ENCODE data around the gene SCAPER. TPM values are rescaled to one million over a fixed set of nuclear protein-coding genes. Genes with fewer than 3 reads are reported as not detected.

The SCAPER gene
- total and polyA plus RNA-seq, 4 donors, result 3.3 to 18.0 (median 9.9) TPM

DNA sequence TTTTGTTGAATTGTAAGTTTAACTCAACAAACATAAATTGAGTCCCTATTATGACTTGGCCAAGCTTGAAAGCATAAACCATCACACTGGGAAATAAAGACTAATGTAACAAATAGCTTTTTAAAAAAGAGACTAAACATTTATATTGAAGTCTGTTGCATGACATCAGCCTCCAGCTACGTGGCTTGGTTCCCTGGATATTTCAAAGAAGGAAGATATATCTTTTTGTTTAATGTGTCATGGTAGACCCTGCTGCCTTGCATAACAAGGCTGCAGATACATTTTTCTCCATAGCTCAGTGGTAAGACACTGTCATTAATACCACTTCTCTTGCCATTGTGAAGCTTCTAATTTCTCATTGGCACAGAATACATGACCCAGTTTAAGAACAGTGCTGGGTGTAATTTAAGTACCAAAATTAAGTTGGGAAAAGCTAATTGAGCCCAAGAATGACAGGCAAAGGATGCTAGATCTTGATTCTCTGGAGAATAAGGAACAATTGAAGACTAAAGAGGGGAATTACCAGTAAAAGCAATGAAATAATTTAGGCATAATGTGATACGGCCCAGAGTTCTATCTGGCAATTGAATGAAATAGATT, 40.5 kb upstream of the SCAPER start:
- no peak for TF ChIP-seq HNF4A (conservative IDR thresholded peaks at IDR 0.05)
- TF ChIP-seq GABPA (IDR thresholded peaks at IDR 0.05 in 1 of 2, conservative IDR thresholded peaks at IDR 0.05 in 1 of 2), result no peak
- TF ChIP-seq, protein P1, sequence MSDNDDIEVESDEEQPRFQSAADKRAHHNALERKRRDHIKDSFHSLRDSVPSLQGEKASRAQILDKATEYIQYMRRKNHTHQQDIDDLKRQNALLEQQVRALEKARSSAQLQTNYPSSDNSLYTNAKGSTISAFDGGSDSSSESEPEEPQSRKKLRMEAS (IDR thresholded peaks at IDR 0.05), result no peak
- TF ChIP-seq NR2F2 (IDR thresholded peaks at IDR 0.05), result no peak
- no peak for DNase-seq (ENCODE audit: low spot score)
- Histone ChIP-seq H3K4me3 (ENCODE audit: low read depth in 1 of 3, low read length in 3 of 3) (no peak overlapping the region), H3K36me3 (ENCODE audit: control insufficient read depth in 4 of 4, insufficient read depth in 3 of 4, low read depth in 1 of 4, low read length in 3 of 4) (peaks cover 4 to 23% (median 10%) of the 10 kb centered on the region in 4 donors), H3K9me3 (ENCODE audit: control insufficient read depth in 4 of 4, low read length in 3 of 4) (no peaks in the 10 kb centered on the region), H3K4me1 (ENCODE audit: control insufficient read depth in 4 of 4, insufficient read depth in 4 of 4, low read length in 3 of 4) (no peaks in the 10 kb centered on the region), H3K27me3 (ENCODE audit: control insufficient read depth in 4 of 4, insufficient read depth in 4 of 4, low read length in 3 of 4) (no peaks in the 10 kb centered on the region), H3K27ac (ENCODE audit: low read depth in 1 of 2, low read length in 2 of 2) (no peak overlapping the region), H3K9ac (ENCODE audit: low read depth in 1 of 2, low read length in 2 of 2) (no peak overlapping the region)
- WGBS, result 95% methylated on average over 2 of the region's 2 CpGs

DNA sequence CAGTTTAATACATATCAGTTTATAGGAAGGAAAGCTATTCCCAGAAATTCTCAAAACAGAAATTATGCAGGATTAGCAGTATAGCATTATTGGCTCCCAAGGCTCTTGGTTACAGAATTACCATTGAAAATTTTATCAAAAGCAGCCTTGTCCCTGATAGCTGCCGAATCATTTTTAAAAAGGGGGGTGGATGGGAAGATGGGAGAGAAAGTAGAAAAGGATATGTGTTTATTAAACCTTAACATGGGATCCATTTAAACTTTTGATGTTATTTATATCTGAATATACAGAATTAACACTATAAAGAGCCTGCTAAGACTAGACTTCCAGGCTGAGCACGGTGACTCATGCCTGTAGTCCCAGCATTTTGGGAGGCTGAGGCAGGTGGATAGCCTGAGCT, 37.2 kb upstream of the SCAPER start:
- 95% methylated on average over 2 of the region's 2 CpGs for WGBS
- peaks cover 4 to 12% (median 9%) of the 10 kb centered on the region in 4 donors for H3K36me3 ChIP-seq (ENCODE audit: control insufficient read depth in 4 of 4, insufficient read depth in 3 of 4, low read depth in 1 of 4, low read length in 3 of 4)
- no peak overlapping the region for H3K4me3 ChIP-seq (ENCODE audit: low read depth in 1 of 3, low read length in 3 of 3)
- no peaks in the 10 kb centered on the region for H3K27me3 ChIP-seq (ENCODE audit: control insufficient read depth in 4 of 4, insufficient read depth in 4 of 4, low read length in 3 of 4)
- TF ChIP-seq HNF4A (conservative IDR thresholded peaks at IDR 0.05), result no peak
- no peak for TF ChIP-seq YY1 (IDR thresholded peaks at IDR 0.05)
- no peak for TF ChIP-seq HNF4G (IDR thresholded peaks at IDR 0.05)
- TF ChIP-seq RAD21 (IDR thresholded peaks at IDR 0.05), result no peak
- TF ChIP-seq RXRA (IDR thresholded peaks at IDR 0.05), result no peak
- no peak for TF ChIP-seq JUND (IDR thresholded peaks at IDR 0.05)
- TF ChIP-seq, protein P2, sequence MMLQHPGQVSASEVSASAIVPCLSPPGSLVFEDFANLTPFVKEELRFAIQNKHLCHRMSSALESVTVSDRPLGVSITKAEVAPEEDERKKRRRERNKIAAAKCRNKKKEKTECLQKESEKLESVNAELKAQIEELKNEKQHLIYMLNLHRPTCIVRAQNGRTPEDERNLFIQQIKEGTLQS (IDR thresholded peaks at IDR 0.05), result no peak
- TF ChIP-seq, protein P1 (IDR thresholded peaks at IDR 0.05), result no peak
- TF ChIP-seq, protein P3, sequence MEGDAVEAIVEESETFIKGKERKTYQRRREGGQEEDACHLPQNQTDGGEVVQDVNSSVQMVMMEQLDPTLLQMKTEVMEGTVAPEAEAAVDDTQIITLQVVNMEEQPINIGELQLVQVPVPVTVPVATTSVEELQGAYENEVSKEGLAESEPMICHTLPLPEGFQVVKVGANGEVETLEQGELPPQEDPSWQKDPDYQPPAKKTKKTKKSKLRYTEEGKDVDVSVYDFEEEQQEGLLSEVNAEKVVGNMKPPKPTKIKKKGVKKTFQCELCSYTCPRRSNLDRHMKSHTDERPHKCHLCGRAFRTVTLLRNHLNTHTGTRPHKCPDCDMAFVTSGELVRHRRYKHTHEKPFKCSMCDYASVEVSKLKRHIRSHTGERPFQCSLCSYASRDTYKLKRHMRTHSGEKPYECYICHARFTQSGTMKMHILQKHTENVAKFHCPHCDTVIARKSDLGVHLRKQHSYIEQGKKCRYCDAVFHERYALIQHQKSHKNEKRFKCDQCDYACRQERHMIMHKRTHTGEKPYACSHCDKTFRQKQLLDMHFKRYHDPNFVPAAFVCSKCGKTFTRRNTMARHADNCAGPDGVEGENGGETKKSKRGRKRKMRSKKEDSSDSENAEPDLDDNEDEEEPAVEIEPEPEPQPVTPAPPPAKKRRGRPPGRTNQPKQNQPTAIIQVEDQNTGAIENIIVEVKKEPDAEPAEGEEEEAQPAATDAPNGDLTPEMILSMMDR (IDR thresholded peaks at IDR 0.05; ENCODE audit: low read depth, low read length, missing input control), result no peak
- no peaks in the 10 kb centered on the region for H3K9me3 ChIP-seq (ENCODE audit: control insufficient read depth in 4 of 4, low read length in 3 of 4)
- no peak overlapping the region for H3K27ac ChIP-seq (ENCODE audit: low read depth in 1 of 2, low read length in 2 of 2)
- H3K9ac ChIP-seq (ENCODE audit: low read depth in 1 of 2, low read length in 2 of 2), result no peak overlapping the region
- DNase-seq (ENCODE audit: low spot score), result no peak
- no peaks in the 10 kb centered on the region for H3K4me1 ChIP-seq (ENCODE audit: control insufficient read depth in 4 of 4, insufficient read depth in 4 of 4, low read length in 3 of 4)

DNA sequence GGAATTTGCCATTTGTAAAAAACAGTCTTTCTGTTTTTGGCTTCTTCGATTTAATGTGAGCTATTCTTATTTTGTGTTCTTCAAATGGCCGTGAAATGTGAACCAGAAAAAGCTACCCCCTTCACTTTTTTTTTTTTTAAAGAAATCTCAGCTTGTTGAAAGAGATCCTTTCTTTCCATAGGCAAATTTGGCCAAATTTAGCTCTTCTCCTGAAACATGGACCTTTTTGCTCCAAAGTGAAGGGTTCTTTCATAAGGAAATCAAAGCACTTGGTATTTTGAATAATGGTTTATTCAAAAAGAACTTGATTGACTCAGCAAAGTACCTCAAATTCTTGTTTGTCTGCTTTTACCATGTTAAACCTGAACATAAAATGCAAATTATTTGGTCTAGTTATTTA, 36.5 kb upstream of the SCAPER start:
- TF ChIP-seq RXRA (IDR thresholded peaks at IDR 0.05) (no peak), FOXA2 (IDR thresholded peaks at IDR 0.05) (no peak)
- Histone ChIP-seq H3K4me3 (ENCODE audit: low read depth in 1 of 3, low read length in 3 of 3) (no peak overlapping the region), H3K4me1 (ENCODE audit: control insufficient read depth in 4 of 4, insufficient read depth in 4 of 4, low read length in 3 of 4) (no peaks in the 10 kb centered on the region), H3K36me3 (ENCODE audit: control insufficient read depth in 4 of 4, insufficient read depth in 3 of 4, low read depth in 1 of 4, low read length in 3 of 4) (peaks cover 5 to 12% (median 10%) of the 10 kb centered on the region in 4 donors), H3K9ac (ENCODE audit: low read depth in 1 of 2, low read length in 2 of 2) (no peak overlapping the region), H3K9me3 (ENCODE audit: control insufficient read depth in 4 of 4, low read length in 3 of 4) (no peaks in the 10 kb centered on the region), H3K27me3 (ENCODE audit: control insufficient read depth in 4 of 4, insufficient read depth in 4 of 4, low read length in 3 of 4) (no peaks in the 10 kb centered on the region), H3K27ac (ENCODE audit: low read depth in 1 of 2, low read length in 2 of 2) (no peak overlapping the region)
- DNase-seq (ENCODE audit: low spot score), result no peak
- WGBS, result 97% methylated on average over 2 of the region's 2 CpGs
